ENCODE results near the gene RNF220.

The RNF220 gene

DNA sequence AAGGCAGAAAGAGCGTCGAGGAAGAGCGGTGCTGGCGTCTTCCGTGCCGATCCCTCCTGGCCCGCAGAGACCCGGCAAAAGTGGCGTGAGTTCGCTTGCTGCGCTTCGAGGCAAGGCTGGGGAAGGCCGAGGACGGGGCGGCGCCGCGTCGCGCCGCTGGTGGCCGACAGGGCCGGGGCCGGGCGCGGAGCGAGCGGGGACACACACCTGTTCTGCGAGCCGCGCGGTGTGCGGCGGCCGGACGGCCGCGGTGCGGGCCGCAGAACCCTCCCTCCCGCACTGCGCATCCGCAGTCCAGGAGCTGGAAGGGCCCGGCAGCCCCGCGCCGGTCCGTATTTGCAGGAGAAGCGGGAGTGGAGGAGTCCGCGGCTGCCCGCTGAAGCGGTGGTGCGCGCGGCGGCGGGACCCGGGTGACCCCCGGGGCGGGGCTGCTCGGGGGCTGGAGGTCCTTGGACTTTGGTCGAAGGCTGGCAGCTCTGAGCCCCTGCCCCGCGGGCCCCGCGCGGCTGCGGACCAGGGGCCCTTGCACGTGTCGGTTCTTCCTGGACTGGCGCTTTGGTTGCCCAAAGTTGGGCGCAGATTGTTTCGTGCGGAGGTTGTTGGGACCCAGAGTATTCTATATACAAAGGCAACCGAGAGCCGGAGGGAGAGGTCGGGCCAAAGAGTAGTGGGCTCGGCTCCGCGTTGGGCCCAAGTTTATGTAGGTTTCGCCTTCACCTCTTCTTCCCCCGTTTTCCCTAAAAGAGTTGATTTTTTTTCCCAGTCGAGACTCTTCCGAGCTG, 2.6 kb downstream of the RNF220 start:
- no peak for DNase-seq

DNA sequence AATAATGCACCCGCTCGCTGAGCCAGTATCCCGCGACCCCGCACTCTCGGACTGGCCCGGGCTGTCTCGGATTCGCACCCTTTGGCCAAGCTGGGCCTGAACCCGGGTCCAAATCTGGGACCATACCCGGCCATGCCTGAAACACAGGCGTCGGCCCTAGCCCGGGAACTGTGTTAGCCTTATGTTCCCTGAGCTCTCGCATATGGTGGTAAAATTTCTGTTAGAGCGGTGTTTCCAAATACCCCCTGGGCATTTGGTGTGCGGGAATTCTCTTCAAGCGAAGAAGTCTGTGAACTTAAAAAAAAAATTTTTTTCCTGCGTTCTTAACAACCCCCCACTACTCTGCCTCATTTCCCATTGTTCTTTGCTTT, 3.1 kb downstream of the RNF220 start:
- no peak for DNase-seq

DNA sequence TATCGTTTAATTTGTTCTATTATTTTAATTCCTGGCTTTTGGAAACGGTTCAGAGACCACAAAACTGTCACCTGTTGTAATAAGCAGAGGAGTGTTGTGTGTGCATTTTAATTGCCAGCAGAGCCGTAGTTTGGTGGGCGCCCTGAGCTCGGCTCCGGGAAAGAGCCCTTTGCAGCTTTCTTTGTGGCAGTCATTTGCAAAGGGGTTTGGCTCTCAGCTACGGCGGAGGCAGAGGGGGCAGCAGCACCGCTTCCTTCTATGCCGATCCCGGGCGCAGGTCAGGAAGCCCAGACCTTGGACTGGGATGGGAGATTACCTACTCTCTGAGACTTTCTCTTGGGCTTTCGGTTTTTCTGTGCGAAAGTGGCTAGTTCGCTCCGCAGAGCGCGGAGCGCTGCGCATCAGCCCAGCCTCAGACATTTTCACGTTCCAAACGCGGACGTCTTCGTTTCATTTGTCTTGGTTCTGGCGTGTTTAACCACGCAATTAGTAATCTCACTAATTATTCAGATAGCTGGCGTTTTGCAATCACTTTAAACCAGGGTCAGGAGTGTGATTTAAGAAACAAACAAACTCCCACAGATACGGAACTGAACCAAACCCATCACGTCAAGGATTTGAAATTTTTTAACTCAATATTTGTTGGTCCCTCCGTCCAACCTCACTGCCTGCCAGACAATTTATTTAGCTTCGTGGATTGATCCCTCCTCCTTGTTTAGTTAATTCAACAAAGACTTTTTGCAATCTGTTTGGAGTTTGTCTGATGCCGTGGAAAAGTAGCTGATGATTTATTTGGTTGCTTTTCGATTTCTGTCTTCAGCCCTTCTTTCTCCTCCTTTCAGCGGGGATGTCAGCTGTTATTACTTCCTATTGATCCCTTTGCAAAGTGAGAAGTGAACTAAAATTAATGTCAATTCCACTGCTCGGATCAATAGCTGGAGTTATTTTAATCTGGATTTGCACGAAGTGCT, 3.9 kb downstream of the RNF220 start:
- no peak for DNase-seq

DNA sequence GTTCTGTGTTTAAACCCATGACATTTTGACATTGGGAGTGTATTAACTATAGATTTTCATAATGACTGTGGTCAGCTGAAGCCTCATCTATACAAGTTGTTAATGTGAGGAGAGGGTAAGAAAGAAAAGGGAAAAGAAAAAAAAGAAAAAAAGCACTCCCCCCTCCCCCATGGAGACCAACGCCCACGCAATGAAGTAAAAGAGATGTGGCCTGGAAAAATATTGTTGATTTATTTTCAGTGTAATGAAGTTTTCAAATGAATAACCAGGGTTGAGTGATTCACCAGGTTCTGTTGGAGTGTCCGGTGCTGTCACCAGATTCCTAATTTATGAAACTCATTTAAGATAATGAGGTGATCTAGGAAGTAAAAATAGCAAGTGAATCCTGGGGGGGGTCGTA, 4.7 kb downstream of the RNF220 start:
- no peak for DNase-seq

DNA sequence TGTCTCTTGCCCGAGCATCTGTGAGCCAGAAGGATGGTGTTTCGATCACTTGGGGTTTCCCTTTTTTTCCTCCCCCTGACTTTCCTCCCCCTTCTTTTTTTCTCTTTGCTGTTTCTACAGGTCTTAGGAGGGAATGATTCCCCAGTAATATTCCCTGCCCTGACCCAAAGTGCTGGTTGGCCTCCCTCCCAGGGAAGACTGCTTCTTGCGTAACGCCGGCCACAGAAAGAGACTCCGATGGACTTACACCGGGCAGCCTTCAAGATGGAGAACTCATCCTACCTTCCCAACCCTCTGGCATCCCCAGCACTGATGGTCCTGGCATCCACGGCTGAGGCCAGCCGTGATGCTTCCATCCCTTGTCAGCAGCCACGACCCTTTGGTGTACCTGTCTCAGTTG, 6.8 kb downstream of the RNF220 start:
- DNase-seq, result no peak

DNA sequence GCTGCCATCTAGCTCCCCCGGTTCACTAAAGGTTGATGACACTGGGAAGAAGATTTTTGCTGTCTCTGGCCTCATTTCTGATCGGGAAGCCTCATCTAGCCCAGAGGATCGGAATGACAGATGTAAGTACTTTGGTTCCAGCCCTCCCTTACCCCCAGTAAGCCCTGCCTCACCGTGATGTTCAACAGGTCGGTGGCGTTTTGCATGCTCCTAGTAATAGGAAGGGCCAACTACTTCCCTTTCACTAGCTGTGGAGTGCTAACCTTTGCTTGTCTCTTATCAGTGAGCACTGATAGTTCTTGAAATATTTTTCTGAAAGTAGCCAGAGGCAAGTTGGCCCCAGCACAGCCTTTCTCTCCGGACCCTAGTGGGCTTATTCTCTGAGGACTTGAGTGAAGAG, 7.5 kb downstream of the RNF220 start:
- no peak for DNase-seq

DNA sequence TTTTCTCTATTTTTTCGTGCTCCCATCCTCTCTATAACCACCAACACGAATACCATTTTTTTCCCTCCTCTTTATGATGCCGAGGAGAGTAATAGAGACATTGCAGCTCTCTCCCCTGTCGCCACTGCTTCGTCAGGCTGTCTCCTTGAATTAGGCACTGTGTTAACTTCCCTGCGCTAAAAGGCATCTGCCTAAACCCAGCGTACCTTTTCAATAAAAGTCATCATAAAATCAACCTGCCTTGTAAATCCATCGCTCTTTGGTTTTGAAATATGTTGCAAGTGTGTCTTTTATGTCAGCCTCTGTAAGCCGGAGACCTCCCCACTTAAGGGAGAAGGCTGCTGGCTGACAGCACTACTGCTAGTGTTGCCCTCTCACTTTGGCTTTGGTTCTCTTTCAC, 8.7 kb downstream of the RNF220 start:
- DNase-seq, result no peak

DNA sequence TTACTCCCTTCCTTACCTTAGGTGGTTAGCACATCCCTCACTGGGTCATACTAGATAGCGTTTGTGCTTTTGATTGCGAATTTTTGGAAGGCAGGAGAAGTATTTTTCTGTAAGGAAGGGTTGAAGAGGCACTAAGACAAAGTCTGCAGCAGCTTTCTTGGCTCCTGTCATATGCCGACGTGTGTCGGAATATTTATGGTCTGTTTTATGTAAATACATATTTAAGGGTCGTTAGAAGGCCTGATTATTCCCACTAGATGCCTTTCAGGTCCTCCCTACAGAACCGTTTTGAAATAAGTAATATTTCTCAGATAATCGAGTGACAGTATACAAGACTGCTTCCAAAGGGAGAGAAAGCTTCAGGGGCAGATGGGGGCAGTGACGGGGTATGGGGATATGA, 10.0 kb downstream of the RNF220 start:
- DNase-seq, result no peak

DNA sequence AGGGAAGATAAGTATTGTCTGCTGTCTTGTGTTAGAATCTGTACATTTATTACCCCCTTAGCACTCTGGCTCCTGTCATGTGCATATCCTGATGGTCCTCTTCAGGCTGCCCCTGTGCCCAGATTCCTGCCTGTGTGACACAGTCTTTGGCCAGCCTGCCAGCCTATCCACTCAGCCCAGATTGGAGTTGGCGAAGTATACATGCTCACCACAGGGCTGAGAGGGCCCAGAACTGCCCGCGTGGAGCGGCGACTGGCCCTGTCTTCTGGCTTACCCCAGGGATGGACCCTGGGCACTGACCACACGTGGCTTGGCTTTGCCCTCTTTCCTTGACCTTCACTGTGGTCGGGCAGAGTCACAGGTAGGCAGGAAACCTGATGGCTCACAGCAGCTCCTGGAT, 11.4 kb downstream of the RNF220 start:
- no peak for DNase-seq

DNA sequence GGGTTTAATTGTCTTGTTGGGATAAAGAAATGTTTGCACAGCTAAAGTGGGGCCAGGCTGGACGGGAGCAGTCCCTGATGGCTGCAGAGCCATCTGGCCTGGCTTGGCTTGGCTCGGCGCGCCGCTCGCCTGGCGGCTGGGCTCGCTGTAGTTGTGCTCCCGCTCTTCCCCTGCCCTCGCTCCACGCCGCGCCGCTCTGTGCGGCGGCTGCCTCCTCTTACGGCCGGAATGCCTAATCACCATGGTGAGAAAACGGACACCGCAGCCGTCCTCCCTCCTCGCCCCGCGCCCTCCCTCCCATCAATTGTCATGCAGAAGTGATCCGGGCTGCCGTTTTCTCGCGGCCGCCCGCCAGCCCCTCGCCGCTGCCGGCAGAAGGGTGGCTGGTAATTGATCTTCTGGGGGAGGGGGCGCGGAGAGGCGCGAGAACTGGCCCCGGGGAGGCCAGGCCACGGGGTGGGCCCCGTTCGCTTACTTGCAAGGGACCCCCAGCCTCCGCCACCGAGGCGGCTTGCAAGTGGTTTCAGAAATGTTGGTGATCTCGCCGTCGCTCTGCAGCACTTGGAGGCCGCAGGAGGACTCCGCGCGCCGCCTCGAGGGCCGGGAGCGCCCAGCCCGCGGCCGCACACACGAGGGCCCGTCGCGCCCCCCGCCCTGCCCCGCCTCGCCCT, 12.4 kb downstream of the RNF220 start:
- DNase-seq, result peak; percentile 50

DNA sequence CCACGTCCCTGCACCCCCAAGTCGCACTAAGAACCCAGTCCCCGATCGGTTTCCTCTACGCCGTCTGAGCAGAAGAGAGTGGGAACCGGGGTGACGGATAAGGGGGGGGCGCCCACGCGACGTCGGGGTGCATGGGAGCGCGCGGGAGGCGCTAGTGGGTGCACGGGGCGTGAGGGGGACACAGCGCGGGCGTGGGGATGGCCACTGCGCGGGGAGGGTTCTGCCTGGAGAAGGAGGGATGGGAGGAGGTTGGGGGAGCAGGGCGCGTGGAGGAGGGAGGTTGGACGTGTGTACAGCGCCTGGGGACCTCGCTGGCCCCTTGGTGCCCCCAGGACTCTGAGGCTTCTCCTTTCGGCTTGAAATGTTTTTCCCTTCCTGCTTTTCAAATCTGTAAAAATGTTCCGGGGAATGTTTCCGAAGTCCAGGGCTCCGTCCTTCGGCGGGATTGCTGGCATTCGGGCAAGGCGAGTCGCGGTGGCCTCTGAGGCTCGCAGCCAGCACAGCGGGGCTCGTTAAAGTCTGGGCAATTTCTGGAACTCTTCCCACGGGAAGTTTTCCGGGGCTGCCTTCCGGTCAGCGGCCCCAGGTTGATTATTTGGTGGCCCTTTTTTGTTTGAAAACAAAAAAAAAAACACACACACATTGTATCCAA, 13.1 kb downstream of the RNF220 start:
- no peak for DNase-seq

DNA sequence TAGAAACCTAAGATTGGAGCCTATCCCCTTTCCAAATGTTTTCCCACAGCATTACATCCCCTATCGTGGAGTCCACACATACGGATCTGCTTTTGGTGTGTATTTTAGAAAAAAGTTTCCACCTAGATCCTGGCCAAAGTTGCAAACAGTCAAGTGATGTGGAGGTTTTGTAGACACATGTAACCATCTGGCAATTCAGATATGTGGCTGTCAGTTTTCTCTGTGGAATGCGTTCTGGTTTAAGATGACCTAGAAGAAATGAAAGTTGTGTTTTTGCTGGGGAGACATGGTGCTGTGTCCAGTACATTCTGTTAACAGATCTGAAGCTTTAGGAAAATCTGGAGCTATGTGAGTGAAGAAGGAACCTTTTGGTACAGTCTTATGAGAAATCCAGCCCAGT, 14.8 kb downstream of the RNF220 start:
- DNase-seq, result no peak

DNA sequence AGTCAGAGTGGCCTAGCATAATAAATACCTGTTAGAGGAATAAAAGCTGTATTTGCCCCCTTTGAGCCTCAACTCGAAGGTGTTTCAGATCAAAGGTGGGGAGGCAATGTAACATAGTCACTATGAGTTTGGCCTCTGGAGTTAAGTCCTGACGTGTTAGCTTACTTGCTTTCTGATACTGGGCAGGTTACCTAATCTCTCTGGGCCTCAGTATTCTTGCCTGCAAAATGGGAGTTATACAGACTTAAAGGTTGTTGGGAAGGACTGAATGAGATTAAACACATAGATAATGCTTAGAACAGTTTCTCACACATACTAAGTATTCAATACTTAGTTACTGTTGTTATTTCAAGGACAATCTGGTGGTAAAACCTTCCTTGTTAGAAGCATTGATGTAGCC, 15.5 kb downstream of the RNF220 start:
- no peak for DNase-seq

DNA sequence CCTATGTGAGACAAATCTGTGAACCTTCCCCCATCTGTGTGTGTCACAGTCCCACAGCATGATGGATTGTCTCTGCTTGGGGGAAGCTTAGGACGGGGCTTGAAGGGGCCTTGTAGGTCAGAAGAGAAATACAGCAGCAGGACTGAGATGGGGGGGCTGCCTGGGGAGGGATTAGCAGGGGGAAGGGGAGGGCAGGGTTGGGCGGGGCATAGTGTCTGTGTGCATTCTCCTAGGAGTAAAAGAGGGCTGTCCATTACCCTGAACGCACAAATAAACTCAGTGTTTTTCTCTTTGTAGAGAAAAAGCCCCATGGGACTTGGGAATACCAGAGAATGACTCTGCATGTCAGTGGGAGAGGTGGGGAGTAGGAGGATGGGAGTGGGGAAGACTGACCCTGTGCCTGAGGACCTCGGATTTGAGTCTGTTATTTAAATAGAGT, 16.4 kb downstream of the RNF220 start:
- DNase-seq, result no peak

DNA sequence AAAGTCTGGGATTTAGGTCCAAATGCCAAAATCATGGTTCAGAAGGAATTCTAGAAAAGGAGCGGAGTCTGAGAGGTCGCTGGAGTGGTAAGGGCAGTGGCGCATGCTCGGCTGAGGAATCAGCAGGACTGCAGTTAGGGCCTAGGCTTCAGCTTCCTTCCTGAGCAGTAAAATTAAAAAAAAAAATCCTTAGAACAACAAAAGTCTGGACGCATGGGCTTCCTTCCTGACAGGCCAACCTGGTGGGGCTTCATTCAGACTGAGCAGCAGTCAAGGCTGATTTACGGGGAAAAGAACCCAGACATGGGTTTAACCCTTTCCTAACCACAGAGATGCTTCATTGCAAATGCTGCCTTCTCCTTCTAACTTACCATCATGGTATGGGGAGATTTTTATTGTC, 17.1 kb downstream of the RNF220 start:
- DNase-seq, result no peak

DNA sequence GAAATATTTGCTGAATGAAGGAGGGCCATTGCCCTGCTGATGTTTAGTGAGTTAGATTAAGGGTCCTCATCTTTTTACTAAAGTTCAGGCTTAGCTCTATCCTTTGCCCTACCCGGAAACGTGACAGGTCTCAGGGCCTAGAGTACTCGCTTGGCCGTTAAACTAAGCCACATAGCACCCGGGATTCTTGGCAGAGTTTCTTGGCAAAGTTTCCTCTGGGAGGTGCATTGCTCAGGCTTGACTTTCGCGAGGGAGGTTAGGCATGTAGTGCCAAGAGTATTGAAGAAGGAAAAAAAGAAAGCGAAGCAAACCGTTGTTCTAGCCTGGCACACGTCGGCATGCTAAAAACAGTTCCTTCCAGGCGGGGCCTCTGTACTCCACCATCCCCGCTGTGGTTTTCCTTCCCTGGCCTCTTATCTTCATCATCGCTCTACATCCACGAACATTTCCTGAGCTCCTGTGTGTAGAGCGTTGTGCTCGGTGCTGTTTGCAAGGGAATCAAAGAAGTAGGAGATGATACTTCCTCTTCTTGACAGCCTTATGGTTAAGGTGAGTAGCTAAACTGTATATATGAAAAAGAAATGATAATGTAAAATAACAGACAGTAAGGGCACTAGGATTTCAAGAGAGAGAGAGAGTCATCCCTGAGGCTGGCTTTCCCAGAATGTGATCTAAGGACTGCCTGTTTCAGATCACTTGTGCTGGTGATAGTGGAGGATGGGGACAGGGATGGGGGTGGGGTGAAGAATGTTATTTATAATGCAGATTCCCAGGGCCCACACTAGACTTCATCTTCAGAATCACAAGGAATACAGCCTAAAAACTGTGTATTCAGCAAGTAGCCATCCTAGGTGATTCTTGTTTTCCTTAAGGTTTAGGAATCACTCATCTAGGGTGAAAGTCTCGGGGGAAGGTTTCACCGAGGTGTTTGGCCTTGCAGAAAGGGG, 18.8 kb downstream of the RNF220 start:
- DNase-seq, result no peak

DNA sequence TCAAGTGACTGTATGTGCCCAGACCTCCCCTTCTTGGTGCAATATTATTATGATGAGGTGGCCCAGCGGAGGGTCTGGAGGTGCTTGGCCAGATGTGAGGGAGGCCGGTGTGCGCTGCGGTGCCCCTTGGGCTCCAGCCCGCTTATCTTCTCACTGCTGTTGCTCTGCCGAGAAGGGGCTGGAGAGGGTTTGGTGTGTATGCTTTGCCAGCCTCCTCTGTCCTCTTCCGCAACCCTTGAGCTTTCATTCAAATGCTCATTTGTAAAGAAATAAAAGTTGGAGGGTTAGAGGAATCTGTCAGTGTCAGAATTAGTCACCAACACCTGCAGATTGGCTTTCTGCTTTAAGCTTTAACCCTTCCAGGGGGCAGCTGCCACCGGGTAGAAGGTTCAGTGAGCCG, 19.7 kb downstream of the RNF220 start:
- no peak for DNase-seq

DNA sequence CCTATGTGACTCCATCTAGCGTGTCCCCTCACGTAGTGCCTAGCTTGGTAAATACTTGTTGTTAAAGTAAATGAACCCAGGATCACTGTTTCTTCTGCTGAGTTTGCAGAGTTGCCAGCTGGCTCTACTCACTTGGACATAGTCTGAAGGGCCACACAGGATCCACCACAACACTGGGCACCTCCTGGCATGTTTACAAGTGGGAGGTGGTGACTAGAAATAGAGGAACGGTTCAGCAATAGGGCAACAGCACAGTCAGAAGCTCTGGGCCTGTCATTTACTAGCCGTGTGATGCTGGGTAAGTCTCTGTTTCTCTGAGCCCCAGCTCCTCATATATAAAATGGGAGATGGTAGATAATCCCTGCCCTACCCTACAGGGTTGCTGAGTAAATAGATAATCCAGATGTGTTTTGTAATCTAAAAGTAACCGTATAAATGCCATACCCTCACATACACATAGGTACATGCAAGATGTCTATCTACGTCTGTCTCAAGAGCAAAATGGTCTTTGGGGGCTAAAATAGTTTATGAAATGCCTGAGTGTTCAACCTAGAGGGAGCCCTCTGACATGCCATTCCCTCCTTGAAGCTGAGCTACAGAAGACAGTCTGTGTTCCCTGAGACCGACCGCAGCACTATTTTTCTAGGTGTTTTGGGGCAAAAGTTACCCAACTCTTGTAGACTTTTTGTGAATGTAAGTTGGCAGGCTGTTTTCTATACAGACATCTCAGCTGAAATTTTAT, 20.5 kb downstream of the RNF220 start:
- no peak for DNase-seq

DNA sequence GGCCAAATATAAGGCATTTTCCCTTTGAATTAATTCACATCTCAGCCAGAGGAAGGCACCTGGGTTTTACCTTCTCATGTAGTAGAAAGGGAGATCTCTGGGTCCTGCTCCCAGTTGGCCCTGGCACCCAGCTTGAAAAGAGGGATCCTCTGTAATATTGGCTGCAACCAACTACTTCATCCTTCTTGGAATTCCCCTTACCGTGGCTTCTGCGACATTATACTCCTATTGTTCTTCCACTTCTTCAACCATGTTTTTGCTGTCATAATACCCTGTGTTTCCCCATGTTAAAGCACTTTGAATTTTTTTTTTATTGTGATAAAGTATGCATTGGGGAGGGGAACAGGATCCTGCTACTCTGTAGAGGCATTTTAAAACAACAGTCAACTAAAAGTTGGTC, 26.8 kb downstream of the RNF220 start:
- DNase-seq, result no peak

DNA sequence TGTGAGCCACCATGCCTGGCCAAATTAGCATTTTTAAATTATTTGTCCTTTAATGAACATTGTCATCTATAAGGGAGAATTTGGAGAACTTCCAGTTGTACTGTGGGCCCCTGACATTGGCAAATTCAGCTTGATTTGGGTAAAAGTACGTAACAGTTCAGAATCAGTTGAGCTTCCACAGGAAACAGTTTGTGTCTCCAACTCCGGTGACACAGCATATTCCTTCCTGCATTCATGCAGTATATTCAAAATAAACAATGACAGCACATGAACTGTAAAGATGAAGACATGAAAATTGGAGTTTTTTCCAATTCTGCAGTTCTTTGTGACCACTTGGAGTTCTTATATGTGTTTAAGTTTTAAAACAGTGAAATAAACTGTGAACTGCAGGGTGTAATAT, 28.2 kb downstream of the RNF220 start:
- DNase-seq, result no peak
